ENCODE results near the gene USH2A. TPM values are rescaled to one million over a fixed set of nuclear protein-coding genes. Genes with fewer than 3 reads are reported as not detected.

Gene USH2A
- total and polyA plus RNA-seq, 3 donors from 2014 or later = 1.6 to 2.5 (median 1.8) TPM

- no peaks in the 10 kb centered on the region for H3K27me3 ChIP-seq
- H3K4me3 ChIP-seq = no peak overlapping the region
- H3K4me1 ChIP-seq = no peaks in the 10 kb centered on the region
- no peak for DNase-seq
- H3K9me3 ChIP-seq = no peaks in the 10 kb centered on the region
- intact Hi-C loops (cut with DNase I; ENCODE audit: low total_unique reads) = no loop called here
- no peak for TF ChIP-seq POLR2A (IDR thresholded peaks at IDR 0.05)
- TF ChIP-seq CTCF (IDR thresholded peaks at IDR 0.05) = no peak
- 79 to 82% methylated on average over 4 of the region's 4 CpGs for WGBS, 2 donors
- H3K36me3 ChIP-seq (ENCODE audit: low read depth, missing control alignments) = no peaks in the 10 kb centered on the region
- H3K27ac ChIP-seq = no peak overlapping the region
Observed at GRCh38 chr1:215807218-215807617, 616.0 kb downstream of the USH2A start.

GRCh38 chr1:215797859-215798258 is 625.4 kb downstream of the USH2A start:
- Histone ChIP-seq H3K27ac (no peak overlapping the region), H3K9me3 (no peaks in the 10 kb centered on the region), H3K4me3 (no peak overlapping the region), H3K4me1 (no peaks in the 10 kb centered on the region), H3K36me3 (ENCODE audit: low read depth, missing control alignments) (no peaks in the 10 kb centered on the region), H3K27me3 (no peaks in the 10 kb centered on the region)
- TF ChIP-seq POLR2A (IDR thresholded peaks at IDR 0.05) = no peak
- no peak for TF ChIP-seq CTCF (IDR thresholded peaks at IDR 0.05)
- no peak for DNase-seq
- intact Hi-C loops (cut with DNase I; ENCODE audit: low total_unique reads) = no loop called here

- TF ChIP-seq POLR2A (IDR thresholded peaks at IDR 0.05) = no peak
- no peak for TF ChIP-seq CTCF (IDR thresholded peaks at IDR 0.05)
- no peaks in the 10 kb centered on the region for H3K36me3 ChIP-seq (ENCODE audit: low read depth, missing control alignments)
- H3K27ac ChIP-seq = no peak overlapping the region
- H3K27me3 ChIP-seq = no peaks in the 10 kb centered on the region
- H3K9me3 ChIP-seq = no peaks in the 10 kb centered on the region
- H3K4me1 ChIP-seq = no peaks in the 10 kb centered on the region
- intact Hi-C loops (cut with DNase I; ENCODE audit: low total_unique reads) = no loop called here
- H3K4me3 ChIP-seq = no peak overlapping the region
- WGBS, 2 donors = 74 to 81% methylated on average over 6 of the region's 6 CpGs
- DNase-seq = no peak
Observed at GRCh38 chr1:215794156-215794555, 629.1 kb downstream of the USH2A start.

GRCh38 chr1:215793180-215793579 is 630.1 kb downstream of the USH2A start:
- no peak overlapping the region for H3K27ac ChIP-seq
- intact Hi-C loops (cut with DNase I; ENCODE audit: low total_unique reads) = no loop called here
- no peak for TF ChIP-seq CTCF (IDR thresholded peaks at IDR 0.05)
- TF ChIP-seq POLR2A (IDR thresholded peaks at IDR 0.05) = no peak
- DNase-seq = no peak
- H3K4me1 ChIP-seq = no peaks in the 10 kb centered on the region
- H3K9me3 ChIP-seq = no peaks in the 10 kb centered on the region
- no peaks in the 10 kb centered on the region for H3K36me3 ChIP-seq (ENCODE audit: low read depth, missing control alignments)
- H3K4me3 ChIP-seq = no peak overlapping the region
- H3K27me3 ChIP-seq = no peaks in the 10 kb centered on the region

- no peaks in the 10 kb centered on the region for H3K4me1 ChIP-seq
- TF ChIP-seq CTCF (IDR thresholded peaks at IDR 0.05) = no peak
- TF ChIP-seq POLR2A (IDR thresholded peaks at IDR 0.05) = no peak
- DNase-seq = no peak
- H3K36me3 ChIP-seq (ENCODE audit: low read depth, missing control alignments) = no peaks in the 10 kb centered on the region
- WGBS, 2 donors = 30 to 42% methylated on average over 8 of the region's 8 CpGs
- no peak overlapping the region for H3K27ac ChIP-seq
- intact Hi-C loops (cut with DNase I; ENCODE audit: low total_unique reads) = no loop called here
- H3K9me3 ChIP-seq = no peaks in the 10 kb centered on the region
- H3K4me3 ChIP-seq = no peak overlapping the region
- no peaks in the 10 kb centered on the region for H3K27me3 ChIP-seq
Observed at GRCh38 chr1:215792446-215792845, 630.8 kb downstream of the USH2A start.

Data from testis (tissue), 3 donors.